ENCODE data around the gene SNRNP40.

Gene SNRNP40

DNA sequence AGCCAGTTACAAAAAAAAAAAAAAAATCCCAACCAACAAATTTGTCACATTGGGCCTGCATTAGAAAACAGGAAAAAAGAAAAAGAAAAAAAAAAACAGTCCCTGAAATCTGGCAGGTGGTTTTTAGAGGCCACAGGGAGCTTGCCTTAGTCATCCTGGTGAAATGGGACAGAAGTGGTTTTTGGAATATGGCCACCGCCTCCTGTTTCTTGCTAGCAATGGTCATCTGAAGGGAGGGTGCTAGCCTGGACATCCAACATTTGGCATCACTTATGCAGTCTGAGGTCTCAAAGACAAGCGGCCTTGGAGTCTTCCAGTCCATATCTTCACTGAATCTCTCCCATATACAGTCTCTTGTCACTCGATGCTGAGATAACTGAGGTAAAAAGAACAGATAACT is 36.8 kb downstream of the SNRNP40 start:
- H3K9me3 ChIP-seq (ENCODE audit: insufficient read depth, low read length): no peaks in the 10 kb centered on the region
- H3K36me3 ChIP-seq (ENCODE audit: insufficient read depth, insufficient read length, low read length): peaks cover 76% of the 10 kb centered on the region
- DNase-seq (ENCODE audit: low read depth, low spot score): no peak
- no peak overlapping the region for H3K4me3 ChIP-seq (ENCODE audit: insufficient read length, low read depth)
- H3K9ac ChIP-seq (ENCODE audit: insufficient read length, low read depth): no peak overlapping the region
- no peaks in the 10 kb centered on the region for H3K27me3 ChIP-seq (ENCODE audit: insufficient read depth, insufficient read length)
- TF ChIP-seq ZNF274 (IDR thresholded peaks at IDR 0.05; ENCODE audit: low read depth, low read length) (no peak), SUZ12 (IDR thresholded peaks at IDR 0.05; ENCODE audit: extremely low read depth, insufficient read depth, insufficient read length) (no peak), YY1 (IDR thresholded peaks at IDR 0.05; ENCODE audit: insufficient read depth, insufficient read length) (no peak)
- H3K4me1 ChIP-seq (ENCODE audit: insufficient read depth, insufficient read length): no peaks in the 10 kb centered on the region

DNA sequence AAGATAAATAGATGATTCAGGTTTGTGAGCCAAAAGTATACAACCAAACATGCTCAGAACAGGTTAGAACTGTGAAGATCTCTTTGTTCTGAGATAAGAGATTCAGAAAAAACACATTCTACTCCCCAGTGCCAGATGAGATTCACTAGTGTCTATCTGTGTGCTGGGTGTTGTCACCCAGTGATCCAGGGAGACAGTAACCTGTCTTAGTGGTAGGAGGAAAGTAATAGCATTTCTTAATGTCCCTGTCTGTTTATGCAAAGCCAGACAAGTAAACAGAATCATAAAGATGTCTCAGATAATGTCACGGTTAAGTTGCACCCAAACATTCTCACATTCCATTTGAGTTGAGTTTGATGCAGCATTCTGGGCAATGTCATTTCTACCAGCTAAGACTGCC is 38.0 kb downstream of the SNRNP40 start:
- Histone ChIP-seq H3K36me3 (ENCODE audit: insufficient read depth, insufficient read length, low read length) (peaks cover 65% of the 10 kb centered on the region), H3K9me3 (ENCODE audit: insufficient read depth, low read length) (no peaks in the 10 kb centered on the region), H3K27me3 (ENCODE audit: insufficient read depth, insufficient read length) (no peaks in the 10 kb centered on the region), H3K9ac (ENCODE audit: insufficient read length, low read depth) (no peak overlapping the region), H3K4me3 (ENCODE audit: insufficient read length, low read depth) (no peak overlapping the region), H3K4me1 (ENCODE audit: insufficient read depth, insufficient read length) (no peaks in the 10 kb centered on the region)
- DNase-seq (ENCODE audit: low read depth, low spot score): no peak
- TF ChIP-seq SUZ12 (IDR thresholded peaks at IDR 0.05; ENCODE audit: extremely low read depth, insufficient read depth, insufficient read length): no peak
- no peak for TF ChIP-seq YY1 (IDR thresholded peaks at IDR 0.05; ENCODE audit: insufficient read depth, insufficient read length)
- no peak for TF ChIP-seq ZNF274 (IDR thresholded peaks at IDR 0.05; ENCODE audit: low read depth, low read length)

DNA sequence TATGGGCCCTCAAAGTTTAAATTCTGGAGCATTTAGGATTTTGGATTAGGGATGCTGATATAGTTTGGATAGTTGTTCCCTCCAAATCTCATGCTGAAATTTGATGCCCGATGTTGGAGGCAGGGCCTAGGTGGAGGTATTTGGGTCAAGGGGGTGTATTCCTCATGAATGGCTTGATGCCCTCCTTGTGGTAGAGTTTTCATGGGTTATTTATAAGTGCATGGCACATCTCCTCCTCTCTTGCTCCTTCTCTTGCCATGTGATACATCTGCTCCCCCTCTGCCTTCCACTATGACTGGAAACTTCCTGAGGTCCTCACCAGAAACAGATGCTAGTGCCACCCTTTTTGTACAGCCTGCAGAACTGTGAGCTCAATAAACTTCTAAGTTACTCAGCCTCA is 39.4 kb downstream of the SNRNP40 start:
- Histone ChIP-seq H3K9ac (ENCODE audit: insufficient read length, low read depth) (no peak overlapping the region), H3K4me3 (ENCODE audit: insufficient read length, low read depth) (no peak overlapping the region), H3K36me3 (ENCODE audit: insufficient read depth, insufficient read length, low read length) (peaks cover 51% of the 10 kb centered on the region), H3K9me3 (ENCODE audit: insufficient read depth, low read length) (no peaks in the 10 kb centered on the region), H3K27me3 (ENCODE audit: insufficient read depth, insufficient read length) (no peaks in the 10 kb centered on the region), H3K4me1 (ENCODE audit: insufficient read depth, insufficient read length) (no peaks in the 10 kb centered on the region)
- DNase-seq (ENCODE audit: low read depth, low spot score): no peak
- no peak for TF ChIP-seq YY1 (IDR thresholded peaks at IDR 0.05; ENCODE audit: insufficient read depth, insufficient read length)
- TF ChIP-seq ZNF274 (IDR thresholded peaks at IDR 0.05; ENCODE audit: low read depth, low read length): no peak

DNA sequence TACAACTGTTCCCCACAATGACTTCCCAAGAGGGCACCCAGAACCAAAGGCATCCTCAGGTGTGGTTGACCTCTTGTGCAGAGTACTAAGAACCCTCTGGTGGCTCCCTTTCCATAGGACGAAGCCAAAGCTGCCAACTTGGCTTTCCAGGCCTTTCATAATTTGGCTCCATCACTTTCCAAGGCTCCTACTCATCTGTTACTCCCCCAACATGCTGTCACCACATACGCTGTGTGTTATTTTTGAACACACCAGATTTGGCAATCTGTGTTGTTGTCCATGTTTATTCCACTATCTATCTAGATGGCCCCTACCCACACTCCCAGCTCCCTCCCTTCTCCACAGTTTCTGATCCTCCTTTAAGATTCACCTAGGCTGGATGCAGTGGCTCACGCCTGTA is 46.7 kb downstream of the SNRNP40 start:
- DNase-seq (ENCODE audit: low read depth, low spot score): no peak
- TF ChIP-seq ZNF274 (IDR thresholded peaks at IDR 0.05; ENCODE audit: low read depth, low read length): no peak
- no peak for TF ChIP-seq SUZ12 (IDR thresholded peaks at IDR 0.05; ENCODE audit: extremely low read depth, insufficient read depth, insufficient read length)
- TF ChIP-seq YY1 (IDR thresholded peaks at IDR 0.05; ENCODE audit: insufficient read depth, insufficient read length): no peak
- no peaks in the 10 kb centered on the region for H3K4me1 ChIP-seq (ENCODE audit: insufficient read depth, insufficient read length)
- H3K27me3 ChIP-seq (ENCODE audit: insufficient read depth, insufficient read length): peaks cover 3% of the 10 kb centered on the region
- H3K36me3 ChIP-seq (ENCODE audit: insufficient read depth, insufficient read length, low read length): no peaks in the 10 kb centered on the region
- no peak overlapping the region for H3K4me3 ChIP-seq (ENCODE audit: insufficient read length, low read depth)
- H3K9me3 ChIP-seq (ENCODE audit: insufficient read depth, low read length): no peaks in the 10 kb centered on the region
- H3K9ac ChIP-seq (ENCODE audit: insufficient read length, low read depth): no peak overlapping the region

DNA sequence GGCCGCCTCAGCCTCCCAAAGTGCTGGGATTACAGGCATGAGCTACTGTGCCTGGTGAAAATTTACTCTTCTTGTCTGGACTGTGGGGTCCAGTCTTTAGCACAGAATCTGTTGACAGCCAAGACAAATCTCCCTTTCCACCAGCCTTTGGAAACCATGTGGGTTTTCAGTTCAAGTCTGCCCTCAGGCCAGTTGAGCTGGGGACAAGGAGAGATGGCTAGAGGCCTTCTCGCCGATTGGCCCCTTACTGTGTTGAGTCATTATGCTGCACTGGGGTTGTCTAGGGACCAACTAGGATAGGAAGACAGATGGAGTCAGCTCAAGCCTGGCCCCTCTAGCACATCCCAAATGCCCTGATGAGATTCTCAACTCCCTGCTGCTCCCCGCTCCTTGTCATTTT is 48.3 kb downstream of the SNRNP40 start:
- DNase-seq (ENCODE audit: low read depth, low spot score): no peak
- H3K4me1 ChIP-seq (ENCODE audit: insufficient read depth, insufficient read length): no peaks in the 10 kb centered on the region
- no peaks in the 10 kb centered on the region for H3K9me3 ChIP-seq (ENCODE audit: insufficient read depth, low read length)
- TF ChIP-seq ZNF274 (IDR thresholded peaks at IDR 0.05; ENCODE audit: low read depth, low read length) (no peak), YY1 (IDR thresholded peaks at IDR 0.05; ENCODE audit: insufficient read depth, insufficient read length) (no peak), SUZ12 (IDR thresholded peaks at IDR 0.05; ENCODE audit: extremely low read depth, insufficient read depth, insufficient read length) (no peak)
- H3K4me3 ChIP-seq (ENCODE audit: insufficient read length, low read depth): no peak overlapping the region
- no peak overlapping the region for H3K9ac ChIP-seq (ENCODE audit: insufficient read length, low read depth)
- peaks cover 3% of the 10 kb centered on the region for H3K27me3 ChIP-seq (ENCODE audit: insufficient read depth, insufficient read length)
- H3K36me3 ChIP-seq (ENCODE audit: insufficient read depth, insufficient read length, low read length): no peaks in the 10 kb centered on the region

DNA sequence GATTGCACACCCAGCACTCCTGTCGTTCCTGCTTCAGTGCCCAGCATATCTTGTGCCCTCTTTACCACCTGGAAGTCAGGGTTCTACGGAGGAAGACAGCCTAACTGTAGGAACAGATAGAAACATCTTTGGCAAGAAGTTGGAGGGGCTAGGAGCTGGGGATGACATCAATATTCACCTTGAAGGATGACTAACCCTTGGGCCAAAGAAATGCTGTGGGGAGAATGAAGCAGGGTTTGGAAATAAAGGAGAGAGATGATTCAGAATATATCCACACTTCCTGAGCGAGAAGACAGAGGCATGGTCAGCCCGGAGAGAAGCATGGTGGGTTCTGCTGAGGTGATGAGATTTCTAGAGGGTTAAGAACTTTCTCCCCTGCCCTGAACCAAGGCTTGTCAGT is 52.3 kb downstream of the SNRNP40 start:
- Histone ChIP-seq H3K4me1 (ENCODE audit: insufficient read depth, insufficient read length) (no peaks in the 10 kb centered on the region), H3K9me3 (ENCODE audit: insufficient read depth, low read length) (no peaks in the 10 kb centered on the region), H3K9ac (ENCODE audit: insufficient read length, low read depth) (no peak overlapping the region), H3K4me3 (ENCODE audit: insufficient read length, low read depth) (no peak overlapping the region), H3K27me3 (ENCODE audit: insufficient read depth, insufficient read length) (peaks cover 20% of the 10 kb centered on the region), H3K36me3 (ENCODE audit: insufficient read depth, insufficient read length, low read length) (no peaks in the 10 kb centered on the region)
- DNase-seq (ENCODE audit: low read depth, low spot score): no peak
- no peak for TF ChIP-seq YY1 (IDR thresholded peaks at IDR 0.05; ENCODE audit: insufficient read depth, insufficient read length)

DNA sequence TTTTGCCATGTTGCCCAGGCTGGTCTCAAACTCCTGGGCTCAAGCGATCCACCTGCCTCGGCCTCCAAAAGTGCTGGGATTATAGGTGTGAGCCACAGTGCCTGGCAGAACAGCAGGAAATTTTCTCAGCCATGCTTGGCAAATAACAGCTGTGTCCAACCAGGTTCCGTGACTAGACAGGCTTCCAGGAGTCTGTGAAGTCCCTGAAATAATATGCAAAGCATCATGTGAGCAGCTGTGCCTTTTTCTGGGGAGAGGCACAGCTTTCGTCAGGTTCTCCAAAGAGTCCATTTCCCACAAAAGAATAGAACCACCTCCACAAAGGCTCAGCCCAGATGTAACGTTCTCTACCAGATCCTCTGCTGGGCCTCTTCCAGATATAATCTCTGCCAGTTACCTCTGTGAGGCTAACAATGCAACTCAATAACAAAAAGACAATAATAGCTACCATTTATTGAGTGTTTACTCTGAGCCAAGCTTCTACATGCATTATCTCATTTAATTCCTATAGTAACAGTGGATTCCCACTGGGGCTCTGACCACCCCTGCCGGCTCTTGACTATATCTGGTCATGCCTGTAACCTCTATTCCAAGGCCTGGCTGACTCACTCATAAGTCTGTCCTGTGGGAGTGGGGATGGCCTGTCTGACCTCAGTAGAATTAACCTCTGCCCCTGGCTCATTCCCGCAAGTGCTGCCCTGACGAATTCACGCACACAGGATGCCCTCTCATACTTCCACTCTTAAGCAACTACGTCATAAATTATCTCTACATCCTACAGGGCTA is 52.9 kb downstream of the SNRNP40 start:
- H3K36me3 ChIP-seq (ENCODE audit: insufficient read depth, insufficient read length, low read length): no peaks in the 10 kb centered on the region
- no peaks in the 10 kb centered on the region for H3K9me3 ChIP-seq (ENCODE audit: insufficient read depth, low read length)
- peaks cover 26% of the 10 kb centered on the region for H3K27me3 ChIP-seq (ENCODE audit: insufficient read depth, insufficient read length)
- peaks cover 1% of the 10 kb centered on the region for H3K4me1 ChIP-seq (ENCODE audit: insufficient read depth, insufficient read length)
- no peak overlapping the region for H3K9ac ChIP-seq (ENCODE audit: insufficient read length, low read depth)
- no peak for DNase-seq (ENCODE audit: low read depth, low spot score)
- no peak overlapping the region for H3K4me3 ChIP-seq (ENCODE audit: insufficient read length, low read depth)
- TF ChIP-seq YY1 (IDR thresholded peaks at IDR 0.05; ENCODE audit: insufficient read depth, insufficient read length) (no peak), ZNF274 (IDR thresholded peaks at IDR 0.05; ENCODE audit: low read depth, low read length) (no peak), SUZ12 (IDR thresholded peaks at IDR 0.05; ENCODE audit: extremely low read depth, insufficient read depth, insufficient read length) (no peak)

Measured in NT2/D1 (cell line).